PC-9 (cell line): Measurements from ENCODE around the gene MTG1. TPM values are rescaled to one million over a fixed set of nuclear protein-coding genes. Genes with fewer than 3 reads are reported as not detected.
A peak's percentile ranks its signal among the peaks of the same experiment; 100 is the strongest.
"Not testable (repeated sequence)": the region's sequence is repeated elsewhere in the genome, so short reads cannot be mapped to it uniquely, and the experiment has no call there.

Source experiments
- BruUV-seq: library from RNA; stranded (reverse); fragments of 400-500 nt; replicated peaks from 2 replicates; lab custom pipeline; 2021; lab: Mats Ljungman, UMichigan
- CTCF ChIA-PET: fragments of 300-600 bp; sonication (Branson Sonifier 250); formaldehyde crosslinking; loops from one replicate; lab custom pipeline; 2022; ENCODE audit warnings: antibody characterized with exemption; lab: Charles Lee
- POLR2A ChIA-PET: fragments of 300-600 bp; sonication (Branson Sonifier 250); formaldehyde crosslinking; loops from one replicate; lab custom pipeline; 2022; ENCODE audit warnings: antibody characterized with exemption; ENCODE audit not compliant: unreplicated experiment; lab: Charles Lee
- DNase-seq, 2 experiments: peaks; one replicate each; pipeline versions ENCODE4 v3.0.0 to v3.0.0-alpha.2; 2015 to 2022; ENCODE audit warnings: mixed read lengths in 1 of 2
- H2AFZ ChIP-seq: fragments of 200-600 bp; sonication (generic); 2 replicates; pipeline ENCODE4 v1.8.1; 2017; ENCODE audit warnings: antibody characterized with exemption
- H3F3A ChIP-seq: fragments of 200-600 bp; sonication (generic); 2 replicates; pipeline ENCODE4 v1.8.1; 2017; ENCODE audit warnings: antibody characterized with exemption, mild to moderate bottlenecking, low read depth; ENCODE audit not compliant: insufficient read depth
- H3K27ac ChIP-seq: fragments of 200-600 bp; sonication (generic); 2 replicates; pipeline ENCODE4 v1.6.1; 2016; ENCODE audit warnings: mixed run types
- H3K27me3 ChIP-seq: fragments of 200-600 bp; sonication (generic); 2 replicates; pipeline ENCODE4 v1.6.1; 2016; ENCODE audit warnings: low read depth, mixed run types; ENCODE audit not compliant: insufficient read depth
- H3K36me3 ChIP-seq: fragments of 200-600 bp; sonication (generic); 2 replicates; pipeline ENCODE4 v1.6.1; 2016; ENCODE audit warnings: low read depth, mixed run types
- H3K4me1 ChIP-seq: fragments of 200-600 bp; sonication (generic); replicated peaks from 2 replicates; pipeline ENCODE4 v1.6.1; 2016; ENCODE audit warnings: mixed run types; ENCODE audit not compliant: insufficient read depth
- H3K4me2 ChIP-seq: fragments of 200-600 bp; sonication (generic); 2 replicates; pipeline ENCODE4 v1.6.1; 2017; ENCODE audit warnings: mixed run types
- H3K4me3 ChIP-seq: fragments of 200-600 bp; sonication (generic); 2 replicates; pipeline ENCODE4 v1.6.1; 2016; ENCODE audit warnings: mixed run types
- H3K79me2 ChIP-seq: fragments of 200-600 bp; sonication (generic); 2 replicates; pipeline ENCODE4 v1.6.1; 2017; ENCODE audit warnings: low read depth, mixed run types
- H3K9me2 ChIP-seq: fragments of 200-600 bp; sonication (generic); 2 replicates; pipeline ENCODE4 v1.8.1; 2017; ENCODE audit warnings: mild to moderate bottlenecking; ENCODE audit not compliant: insufficient read depth
- H3K9me3 ChIP-seq: fragments of 200-600 bp; sonication (generic); 2 replicates; pipeline ENCODE4 v1.8.1; 2016; ENCODE audit warnings: low read depth; ENCODE audit not compliant: insufficient read depth
- H4K20me1 ChIP-seq: fragments of 200-600 bp; sonication (generic); 2 replicates; pipeline ENCODE4 v1.8.1; 2017; ENCODE audit not compliant: insufficient read depth
- EZH2 ChIP-seq: fragments of 200-600 bp; sonication (generic); IDR thresholded peaks from 2 replicates; pipeline ENCODE4 v1.8.0; 2017; ENCODE audit warnings: antibody characterized with exemption, low read depth
- intact Hi-C: fragments of 100-400 bp; cut with micrococcal nuclease; formaldehyde crosslinking; loops from one replicate; pipeline ENCODE4 v1.10.0; 2022; ENCODE audit not compliant: unreplicated experiment
- total RNA-seq: library from RNA; stranded (reverse); gene quantifications from 2 replicates; pipeline ENCODE4 v1.2.3, GENCODE V29; 2021
- TF ChIP-seq, protein P1 (sequence below): fragments of 200-600 bp; sonication (generic); conservative IDR thresholded peaks from 2 replicates; pipeline ENCODE4 v1.6.1; 2017; ENCODE audit warnings: mixed run types, antibody characterized with exemption, mild to moderate bottlenecking, moderate library complexity

The MTG1 gene
- total RNA-seq, 1 experiment from 2014 or later, result 33.0 TPM

DNA sequence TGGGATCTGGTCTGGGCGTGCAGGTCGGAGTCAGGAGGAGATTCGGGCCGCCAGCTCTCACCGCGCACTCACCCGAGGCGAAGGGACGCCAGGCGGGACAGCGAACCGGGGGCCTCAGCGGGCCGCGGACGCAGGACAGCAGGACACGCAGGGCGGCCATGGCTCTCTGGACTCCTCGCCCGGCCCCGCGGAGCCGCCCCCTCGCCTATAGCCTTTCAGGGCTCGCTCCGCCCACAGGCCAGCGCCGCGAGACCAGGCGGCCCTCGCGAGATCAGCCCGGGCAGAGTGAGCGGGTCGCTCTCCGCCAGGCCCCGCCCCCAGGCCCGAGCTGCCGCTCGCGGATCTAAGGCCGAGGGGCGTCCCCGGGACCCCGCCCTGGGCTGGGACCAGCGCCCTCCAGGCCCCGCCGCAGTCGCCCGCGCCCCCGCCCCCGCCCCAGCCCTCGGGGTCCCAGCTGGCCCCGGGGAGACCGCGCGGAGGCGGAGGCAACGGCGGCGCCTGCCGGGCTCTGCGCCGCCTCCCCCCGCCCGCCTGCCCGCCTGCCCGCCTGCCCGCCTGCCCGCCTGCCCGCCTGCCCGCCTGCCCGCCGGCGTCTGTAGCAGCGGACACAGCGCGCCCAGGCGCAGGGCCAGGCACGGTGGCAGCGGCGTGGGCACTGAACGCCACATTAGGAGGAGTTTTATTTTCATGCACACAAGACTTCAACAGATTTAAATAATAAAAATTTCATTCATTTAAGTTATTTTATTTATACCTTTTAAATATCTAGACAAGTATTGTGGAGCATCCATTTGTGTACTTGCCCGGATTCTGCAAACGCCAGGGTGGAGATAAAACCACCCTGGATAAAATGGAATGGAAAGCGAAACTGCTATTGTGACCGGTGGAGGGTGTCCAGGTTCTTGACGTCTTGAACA lies 20.5 kb upstream of the MTG1 start, which contains the start of gene ECHS1:
Gene ECHS1 (minus strand): TSS at position 181 of the 917 bp plus-strand sequence. CDS start 21 bp downstream, at position 160.
- Histone ChIP-seq H3K4me2 (peak within 1 kb of the TSS; percentile 75), H3K9me2 (no peaks in the 10 kb centered on the region), H3K4me3 (peak within 1 kb of the TSS; percentile 61; the same call in 1 of the 2 replicates), H3K9me3 (no peaks in the 10 kb centered on the region), H3K4me1 (no peaks in the 10 kb centered on the region; the same call in 1 of the 2 replicates), H3K79me2 (peaks cover 8% of the 10 kb centered on the region; the same call in 1 of the 2 replicates), H4K20me1 (no peaks in the 10 kb centered on the region), H3K36me3 (no peaks in the 10 kb centered on the region), H3K27me3 (no peaks in the 10 kb centered on the region), H3F3A (no peaks in the 10 kb centered on the region), H2AFZ (no peak within 1 kb of the TSS), H3K27ac (no peak within 1 kb of the TSS)
- DNase-seq, result peak; percentile 72 to 93
- TF ChIP-seq, protein P1, sequence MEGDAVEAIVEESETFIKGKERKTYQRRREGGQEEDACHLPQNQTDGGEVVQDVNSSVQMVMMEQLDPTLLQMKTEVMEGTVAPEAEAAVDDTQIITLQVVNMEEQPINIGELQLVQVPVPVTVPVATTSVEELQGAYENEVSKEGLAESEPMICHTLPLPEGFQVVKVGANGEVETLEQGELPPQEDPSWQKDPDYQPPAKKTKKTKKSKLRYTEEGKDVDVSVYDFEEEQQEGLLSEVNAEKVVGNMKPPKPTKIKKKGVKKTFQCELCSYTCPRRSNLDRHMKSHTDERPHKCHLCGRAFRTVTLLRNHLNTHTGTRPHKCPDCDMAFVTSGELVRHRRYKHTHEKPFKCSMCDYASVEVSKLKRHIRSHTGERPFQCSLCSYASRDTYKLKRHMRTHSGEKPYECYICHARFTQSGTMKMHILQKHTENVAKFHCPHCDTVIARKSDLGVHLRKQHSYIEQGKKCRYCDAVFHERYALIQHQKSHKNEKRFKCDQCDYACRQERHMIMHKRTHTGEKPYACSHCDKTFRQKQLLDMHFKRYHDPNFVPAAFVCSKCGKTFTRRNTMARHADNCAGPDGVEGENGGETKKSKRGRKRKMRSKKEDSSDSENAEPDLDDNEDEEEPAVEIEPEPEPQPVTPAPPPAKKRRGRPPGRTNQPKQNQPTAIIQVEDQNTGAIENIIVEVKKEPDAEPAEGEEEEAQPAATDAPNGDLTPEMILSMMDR, result no peak
- TF ChIP-seq EZH2, result no peak
- intact Hi-C loops, result loop anchor here (10.0 kb wide), 1 partner anchor 151 kb away; the partner anchor contains the start of gene CYP2E1
- no TSS peak for BruUV-seq
- ChIA-PET CTCF (no interaction called here), POLR2A (interaction anchor here (0.5 to 0.7 kb wide), 2 partner anchors 49 to 91 kb away, joined by 3 to 12 read pairs; no protein-coding TSS in a partner anchor)

DNA sequence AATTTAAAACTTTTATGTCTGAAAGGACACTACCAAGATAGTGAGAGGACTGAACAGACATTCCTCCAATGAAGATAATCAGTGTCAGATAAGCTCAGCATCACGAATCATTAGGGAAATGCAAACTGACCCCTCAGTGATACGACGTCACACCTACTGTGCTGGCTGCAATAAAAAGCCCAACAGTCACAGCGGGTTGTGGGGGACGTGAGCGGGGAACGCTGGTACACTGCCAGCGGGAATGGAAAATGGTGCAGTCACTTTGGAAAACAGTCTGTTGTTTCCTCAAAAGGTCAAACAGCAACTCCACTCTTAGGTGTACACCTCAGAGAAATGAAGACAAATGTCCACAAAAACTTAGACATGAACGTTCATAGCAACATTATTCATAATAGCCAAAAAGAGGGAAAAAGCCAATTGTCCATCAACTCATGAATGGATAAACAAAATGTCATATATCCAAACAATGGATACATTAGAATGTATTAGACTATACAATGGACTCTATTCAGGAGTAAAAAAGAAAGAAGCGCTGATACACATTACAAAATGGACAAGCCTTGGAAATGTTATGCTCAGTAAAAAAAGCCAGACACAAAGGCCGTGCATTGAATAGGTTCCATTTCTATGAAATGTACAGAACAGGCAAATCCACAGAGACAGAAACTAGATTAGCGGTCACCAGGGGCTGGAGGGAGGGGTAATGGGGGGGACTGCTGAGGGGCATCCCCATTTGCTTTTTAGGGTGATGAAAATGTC lies 18.4 kb upstream of the MTG1 start:
- CTCF ChIA-PET, result no interaction called here
- Histone ChIP-seq H3K9me2 (no peaks in the 10 kb centered on the region), H3K27ac (no peak overlapping the region), H4K20me1 (no peaks in the 10 kb centered on the region), H3K9me3 (no peaks in the 10 kb centered on the region), H3K4me2 (no peak overlapping the region), H3K36me3 (no peaks in the 10 kb centered on the region), H2AFZ (no peak overlapping the region), H3K4me1 (no peaks in the 10 kb centered on the region; the same call in 1 of the 2 replicates), H3F3A (no peaks in the 10 kb centered on the region), H3K27me3 (no peaks in the 10 kb centered on the region), H3K4me3 (no peak overlapping the region), H3K79me2 (peaks cover 8% of the 10 kb centered on the region; the same call in 1 of the 2 replicates)
- DNase-seq, result no peak
- intact Hi-C loops, result loop anchor here (10.0 kb wide), 1 partner anchor 149 kb away; the partner anchor contains the start of gene CYP2E1
- POLR2A ChIA-PET, result no interaction called here
- TF ChIP-seq, protein P1, result no peak
- TF ChIP-seq EZH2, result no peak
- no TSS peak for BruUV-seq

DNA sequence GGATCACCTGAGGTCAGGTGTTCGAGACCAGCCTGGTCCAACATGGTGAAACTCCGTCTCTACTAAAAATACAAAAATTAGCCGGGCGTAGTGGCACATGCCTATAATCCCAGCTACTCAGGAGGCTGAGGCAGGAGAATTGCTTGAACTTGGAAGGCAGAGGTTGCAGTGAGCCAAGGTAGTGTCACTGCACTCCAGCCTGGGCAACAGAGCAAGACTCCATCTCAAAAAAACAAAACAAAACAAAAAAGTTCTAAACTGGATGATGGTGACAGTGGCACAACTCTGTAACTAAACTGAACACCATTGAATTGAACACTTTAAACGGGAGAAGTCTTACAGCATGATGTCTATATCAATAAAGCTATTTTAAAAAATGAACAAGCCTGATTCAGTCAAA lies 17.8 kb upstream of the MTG1 start:
- CTCF ChIA-PET, H3K9me2 ChIP-seq, H3K27me3 ChIP-seq, DNase-seq, H3K4me3 ChIP-seq, H4K20me1 ChIP-seq, H3K9me3 ChIP-seq, H3F3A ChIP-seq, H3K27ac ChIP-seq, H2AFZ ChIP-seq, H3K79me2 ChIP-seq, BruUV-seq, POLR2A ChIA-PET, H3K4me1 ChIP-seq, H3K4me2 ChIP-seq, H3K36me3 ChIP-seq: not testable (repeated sequence)
- intact Hi-C loops, result loop anchor here (10.0 kb wide), 1 partner anchor 149 kb away; the partner anchor contains the start of gene CYP2E1
